H1 (cell line): Measurements from ENCODE around the gene POU6F2. TPM values are rescaled to one million over a fixed set of nuclear protein-coding genes. Genes with fewer than 3 reads are reported as not detected.

Experiments
- CTCF ChIA-PET: fragments of 300-600 bp; sonication (Branson Sonifier 250); formaldehyde crosslinking; loops from one replicate; lab custom pipeline; 2021; ENCODE audit not compliant: partially characterized antibody; lab: Charles Lee
- POLR2A ChIA-PET: fragments of 300-600 bp; sonication (Branson Sonifier 250); formaldehyde crosslinking; loops from one replicate; lab custom pipeline; 2021; ENCODE audit warnings: inconsistent platforms; ENCODE audit not compliant: partially characterized antibody; lab: Charles Lee
- DNase-seq, 2 experiments: peaks; one replicate each; pipeline versions ENCODE4 v3.0.0 to v3.0.0-alpha.2; 2010 to 2022; ENCODE audit warnings: low spot score in 2 of 2, low read depth in 1 of 2, mixed read lengths in 1 of 2
- FAIRE-seq: peaks from 2 replicates; lab custom pipeline; 2011; peaks lifted over from hg19 to GRCh38; lab: Jason Lieb, UNC
- H2AFZ ChIP-seq: 2 replicates; pipeline ENCODE4 v1.8.1; 2012; ENCODE audit warnings: low read length, inconsistent platforms
- H2AK5ac ChIP-seq: 2 replicates; pipeline ENCODE4 v1.6.1; 2013; ENCODE audit warnings: low read depth, low read length
- H2BK120ac ChIP-seq: replicated peaks from 2 replicates; pipeline ENCODE3; 2013; ENCODE audit warnings: low read depth, low read length, inconsistent platforms
- H2BK12ac ChIP-seq: 2 replicates; pipeline ENCODE4 v1.6.1; 2013; ENCODE audit warnings: low read depth, low read length
- H2BK15ac ChIP-seq: 2 replicates; pipeline ENCODE4 v1.6.1; 2013; ENCODE audit warnings: low read length
- H2BK20ac ChIP-seq: 2 replicates; pipeline ENCODE4 v1.6.1; 2013; ENCODE audit warnings: low read length
- H2BK5ac ChIP-seq: 2 replicates; pipeline ENCODE4 v1.6.1; 2013; ENCODE audit warnings: low read depth, low read length
- H3K14ac ChIP-seq: 2 replicates; pipeline ENCODE4 v1.6.1; 2013; ENCODE audit warnings: inconsistent platforms; ENCODE audit not compliant: insufficient read length
- H3K18ac ChIP-seq: 2 replicates; pipeline ENCODE4 v1.6.1; 2013; ENCODE audit warnings: low read length; ENCODE audit errors: extremely low read depth
- H3K23ac ChIP-seq: 2 replicates; pipeline ENCODE4 v1.6.1; 2013; ENCODE audit warnings: inconsistent platforms; ENCODE audit not compliant: insufficient read length
- H3K23me2 ChIP-seq: 2 replicates; pipeline ENCODE4 v1.6.1; 2013; ENCODE audit warnings: low read depth, low read length
- H3K27ac ChIP-seq: 2 replicates; pipeline ENCODE4 v1.6.1; 2011; ENCODE audit warnings: low read depth, low read length, inconsistent platforms
- H3K27me3 ChIP-seq, 4 experiments: replicated peaks in 1 of 4; 1 replicate in 1 of 4; 2 replicates in 3 of 4; pipeline versions ENCODE4 v1.6.1 to v1.8.1; 2011 to 2013; ENCODE audit warnings: low read length in 3 of 4, mild to moderate bottlenecking in 3 of 4, inconsistent platforms in 2 of 4, mixed read lengths in 2 of 4, moderate library complexity in 1 of 4; ENCODE audit not compliant: control insufficient read depth in 3 of 4, insufficient read depth in 3 of 4; ENCODE audit errors: extremely low read depth in 1 of 4
- H3K36me3 ChIP-seq, 4 experiments: 2 replicates each; pipeline versions ENCODE4 v1.6.1 to v1.8.1; 2011 to 2013; ENCODE audit warnings: mild to moderate bottlenecking in 4 of 4, low read length in 3 of 4, moderate library complexity in 2 of 4, control low read depth in 1 of 4, inconsistent platforms in 1 of 4; ENCODE audit not compliant: insufficient read depth in 4 of 4, control insufficient read depth in 2 of 4
- H3K4ac ChIP-seq: replicated peaks from 2 replicates; pipeline ENCODE3; 2013; ENCODE audit warnings: low read length, low read depth, mixed read lengths, inconsistent platforms; ENCODE audit not compliant: insufficient read length
- H3K4me1 ChIP-seq, 4 experiments: replicated peaks in 1 of 4; 1 replicate in 1 of 4; 2 replicates in 3 of 4; pipeline versions ENCODE4 v1.6.1 to v1.8.1; 2011 to 2013; ENCODE audit warnings: low read length in 3 of 4, inconsistent platforms in 2 of 4, mixed read lengths in 1 of 4; ENCODE audit not compliant: insufficient read depth in 4 of 4, control insufficient read depth in 3 of 4
- H3K4me2 ChIP-seq, 2 experiments: 2 replicates each; pipeline versions ENCODE4 v1.6.1 to v1.8.1; 2011 to 2013; ENCODE audit warnings: low read depth in 2 of 2, low read length in 2 of 2, control low read depth in 1 of 2, inconsistent platforms in 1 of 2, mild to moderate bottlenecking in 1 of 2; ENCODE audit not compliant: insufficient read depth in 1 of 2
- H3K4me3 ChIP-seq, 4 experiments: fragments of 200-600, 300-600 bp in 1 of 4; sonication (generic), shearing (Covaris generic), sonication (Bioruptor Twin) in 1 of 4; 2 replicates each; pipeline versions ENCODE4 v1.5.1 to v1.8.1; 2011 to 2016; ENCODE audit warnings: low read length in 4 of 4, low read depth in 3 of 4, control low read depth in 2 of 4, inconsistent platforms in 2 of 4, mild to moderate bottlenecking in 2 of 4, mixed read lengths in 1 of 4, moderate library complexity in 1 of 4; ENCODE audit not compliant: insufficient read depth in 2 of 4; ENCODE audit errors: extremely low read depth in 1 of 4
- H3K56ac ChIP-seq: replicated peaks from 2 replicates; pipeline ENCODE3; 2013; ENCODE audit warnings: low read depth, mild to moderate bottlenecking, mixed read lengths, low read length, inconsistent platforms; ENCODE audit not compliant: insufficient read length
- H3K79me1 ChIP-seq: 2 replicates; pipeline ENCODE4 v1.6.1; 2013; ENCODE audit warnings: low read depth, low read length, control low read depth
- H3K79me2 ChIP-seq, 2 experiments: 2 replicates each; pipeline versions ENCODE4 v1.6.1 to v1.8.1; 2012 to 2013; ENCODE audit warnings: low read length in 2 of 2, mild to moderate bottlenecking in 2 of 2, inconsistent platforms in 1 of 2; ENCODE audit not compliant: insufficient read depth in 2 of 2, control insufficient read depth in 1 of 2
- H3K9ac ChIP-seq, 4 experiments: replicated peaks in 1 of 4; 1 replicate in 1 of 4; 2 replicates in 3 of 4; pipeline versions ENCODE4 v1.6.1 to v1.8.1; 2011 to 2013; ENCODE audit warnings: low read depth in 3 of 4, low read length in 3 of 4, control low read depth in 2 of 4, mild to moderate bottlenecking in 2 of 4, moderate library complexity in 2 of 4, inconsistent platforms in 1 of 4; ENCODE audit errors: extremely low read depth in 1 of 4
- H3K9me3 ChIP-seq, 2 experiments: 2 replicates each; pipeline versions ENCODE4 v1.6.1 to v1.8.1; 2012 to 2013; ENCODE audit warnings: mild to moderate bottlenecking in 2 of 2, moderate library complexity in 2 of 2, control low read depth in 1 of 2, inconsistent platforms in 1 of 2, low read depth in 1 of 2, low read length in 1 of 2, mixed read lengths in 1 of 2; ENCODE audit not compliant: insufficient read depth in 2 of 2
- H4K20me1 ChIP-seq, 2 experiments: replicated peaks in 1 of 2; 2 replicates each; pipeline versions ENCODE3 to v1.8.1; 2011 to 2013; ENCODE audit warnings: inconsistent platforms in 2 of 2, low read length in 2 of 2, mild to moderate bottlenecking in 1 of 2; ENCODE audit not compliant: insufficient read depth in 2 of 2, control insufficient read depth in 1 of 2
- H4K5ac ChIP-seq: 2 replicates; pipeline ENCODE4 v1.6.1; 2013; ENCODE audit warnings: low read length, low read depth, mixed read lengths, inconsistent platforms; ENCODE audit not compliant: insufficient read length
- H4K8ac ChIP-seq: 2 replicates; pipeline ENCODE4 v1.8.0; 2013; ENCODE audit warnings: mild to moderate bottlenecking, moderate library complexity, low read length, inconsistent platforms; ENCODE audit not compliant: insufficient read depth; ENCODE audit errors: extremely low read depth
- H4K91ac ChIP-seq: replicated peaks from 2 replicates; pipeline ENCODE3; 2013; ENCODE audit warnings: low read length, mixed read lengths, inconsistent platforms; ENCODE audit not compliant: insufficient read length
- BCL11A ChIP-seq, 2 experiments: IDR thresholded peaks; one replicate each; pipeline ENCODE4 v1.6.1; 2011; ENCODE audit warnings: low read depth in 2 of 2, low read length in 2 of 2, mild to moderate bottlenecking in 2 of 2
- CTBP2 ChIP-seq: IDR thresholded peaks from 2 replicates; pipeline ENCODE4 v1.7.0; 2011; ENCODE audit warnings: borderline replicate concordance, mild to moderate bottlenecking, moderate library complexity, mixed read lengths, low read length; ENCODE audit not compliant: insufficient read depth, insufficient read length
- EGR1 ChIP-seq: IDR thresholded peaks from 2 replicates; pipeline ENCODE4 v1.6.1; 2011; ENCODE audit warnings: low read depth, low read length, borderline replicate concordance
- MAFK ChIP-seq: IDR thresholded peaks from 2 replicates; pipeline ENCODE4 v1.6.1; 2012; ENCODE audit warnings: low read depth, mild to moderate bottlenecking, improper control_type of control experiment, low read length
- POU5F1 ChIP-seq: IDR thresholded peaks from 2 replicates; pipeline ENCODE4 v1.6.1; 2011; ENCODE audit warnings: low read depth, mild to moderate bottlenecking, low read length, moderate library complexity
- SIX5 ChIP-seq: IDR thresholded peaks from 2 replicates; pipeline ENCODE4 v1.6.1; 2011; ENCODE audit warnings: mild to moderate bottlenecking, low read depth, low read length
- SP2 ChIP-seq: IDR thresholded peaks from 2 replicates; pipeline ENCODE4 v1.6.1; 2012; ENCODE audit warnings: mild to moderate bottlenecking, low read length, inconsistent platforms
- TCF12 ChIP-seq: IDR thresholded peaks from 2 replicates; pipeline ENCODE4 v1.6.1; 2011; ENCODE audit warnings: low read depth, mild to moderate bottlenecking, low read length
- WGBS, 2 experiments: shearing (Covaris generic) in 1 of 2; methylation state at CpG; one replicate each; pipeline versions ENCODE4 v1.1.6 to v1.1.7; 2013 to 2015; ENCODE audit warnings: low lambda C conversion rate in 2 of 2, mixed read lengths in 2 of 2, inconsistent platforms in 1 of 2, low coverage in 1 of 2, missing lambda C conversion rate in 1 of 2; ENCODE audit not compliant: insufficient replicate concordance in 2 of 2, insufficient coverage in 1 of 2, insufficient read length in 1 of 2; ENCODE audit errors: extremely low coverage in 1 of 2, missing lambda C conversion rate in 1 of 2; 5-methylcytosine and 5-hydroxymethylcytosine counted together
- polyA plus RNA-seq, 7 experiments: library from polyadenylated mRNA; depleted of rRNA in 3 of 7; stranded (reverse) in 5 of 7; unstranded in 2 of 7; fragments of >200 nt in 5 of 7; fragments of 200-250 nt in 2 of 7; gene quantifications; 1 replicate in 5 of 7; 2 replicates in 1 of 7; 4 replicates in 1 of 7; pipeline versions ENCODE4 v1.2.1 to v1.2.3, GENCODE V29; 2011 to 2013; ENCODE audit warnings: missing spikeins in 2 of 7, mixed read lengths in 2 of 7
- total RNA-seq: library from RNA; stranded (reverse); fragmentation: NEBNext Ultra II Directional; extraction: Animal tissue kit (Norgen Biotek cat#: 25700); gene quantifications from 2 replicates; pipeline ENCODE4 v1.2.1, GENCODE V29; 2021

POU6F2 gene
- total and polyA plus RNA-seq, 2 of the 8 experiments (the other 6 are each of a cell fraction or from before 2014, with no cell fraction given): 1.1 to 2.0 TPM

DNA sequence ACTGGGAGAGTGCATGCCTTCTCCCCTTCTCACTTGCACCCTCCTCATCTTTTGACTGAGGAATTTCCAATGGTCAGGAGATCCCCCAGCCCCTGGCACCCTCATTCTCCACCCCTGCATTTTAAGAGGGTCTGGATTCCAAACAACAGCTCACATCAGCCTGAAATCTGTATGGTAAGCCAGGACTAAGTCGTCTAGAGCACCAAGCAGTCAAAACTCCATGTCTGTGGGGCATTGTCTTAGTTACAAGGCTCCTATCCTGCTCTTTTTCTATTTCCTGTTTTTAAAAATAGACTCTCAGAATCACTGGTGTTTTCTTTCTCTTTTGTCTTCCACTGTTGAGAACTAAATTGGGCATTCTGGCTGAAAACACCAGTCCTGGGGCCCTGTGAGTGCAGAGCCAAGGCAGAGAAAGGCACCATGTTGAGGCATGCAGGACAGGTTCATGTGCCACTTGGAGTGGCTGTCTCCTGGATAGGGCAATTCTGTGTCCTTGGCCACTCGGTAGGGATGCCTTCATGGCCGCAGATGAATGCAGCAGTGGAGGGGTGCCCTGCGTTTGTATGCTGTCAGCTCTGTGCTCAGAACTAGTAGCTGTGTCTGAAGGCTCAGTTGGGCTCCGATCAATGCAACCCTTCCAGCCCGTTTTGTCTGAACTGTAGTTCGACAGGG lies 371.9 kb downstream of the POU6F2 start:
- WGBS, 2 experiments: 83% methylated on average over 7 of the region's 7 CpGs; no CpG with 5 or more reads in 1 of the 2 experiments
- no peak for FAIRE-seq
- CTCF ChIA-PET: no interaction called here
- TF ChIP-seq POU5F1: no peak
- TF ChIP-seq CTBP2: no peak
- no peak for TF ChIP-seq SP2
- no peak for TF ChIP-seq EGR1
- no peak for TF ChIP-seq SIX5
- no peak for TF ChIP-seq MAFK
- TF ChIP-seq TCF12: no peak
- no peak for TF ChIP-seq BCL11A (IDR thresholded peaks at IDR 0.05; ENCODE audit: low read depth in 2 of 2, low read length in 2 of 2)

More for the DNA sequence above, 371.9 kb downstream of the POU6F2 start:
- H3K14ac ChIP-seq: no peak overlapping the region
- H4K91ac ChIP-seq: peak overlapping the region; percentile 22
- H3K79me1 ChIP-seq: no peaks in the 10 kb centered on the region
- no peak overlapping the region; the same call in 1 of the 2 replicates for H2AK5ac ChIP-seq
- H3K4me2 ChIP-seq: no peak overlapping the region
- no peak overlapping the region; the same call in none of the 2 replicates for H2BK15ac ChIP-seq
- no peaks in the 10 kb centered on the region for H3K23me2 ChIP-seq
- H3K4me3 ChIP-seq: no peak overlapping the region
- peak overlapping the region; percentile 23; the same call in 1 of the 2 replicates for H2BK20ac ChIP-seq
- no peaks in the 10 kb centered on the region for H3K9me3 ChIP-seq
- H3K23ac ChIP-seq: no peak overlapping the region
- H3K27me3 ChIP-seq: no peaks in the 10 kb centered on the region
- peaks cover 0 to 14% (median 10%) of the 10 kb centered on the region in 4 experiments; a peak in 5 of 7 replicates for H3K4me1 ChIP-seq
- no peak overlapping the region for H3K27ac ChIP-seq
- no peak overlapping the region for H3K56ac ChIP-seq
- H4K20me1 ChIP-seq: no peaks in the 10 kb centered on the region
- DNase-seq: no peak
- H3K9ac ChIP-seq: no peak overlapping the region
- peak overlapping the region; percentile 85 for H2BK12ac ChIP-seq
- no peaks in the 10 kb centered on the region for H3K79me2 ChIP-seq
- no peaks in the 10 kb centered on the region for H3K36me3 ChIP-seq
- H2BK5ac ChIP-seq: no peak overlapping the region; the same call in 1 of the 2 replicates
- H3K4ac ChIP-seq: no peak overlapping the region
- H4K5ac ChIP-seq: no peak overlapping the region
- H2AFZ ChIP-seq: no peak overlapping the region
- H2BK120ac ChIP-seq: no peak overlapping the region
- peak overlapping the region; percentile 19; the same call in 1 of the 2 replicates for H3K18ac ChIP-seq
- POLR2A ChIA-PET: no interaction called here
- no peak overlapping the region for H4K8ac ChIP-seq
